GM18508 (cell line): ENCODE data around the gene TMEM45B.

Experiments
- ATAC-seq: cut with Tn5 transposase; IDR thresholded peaks from one replicate; pipeline ENCODE4 v1.9.1; 2021; ENCODE audit warnings: moderate number of reproducible peaks; ENCODE audit not compliant: insufficient read depth, unreplicated experiment

Gene TMEM45B

GRCh38 chr11:129895126-129896041, 79.7 kb downstream of the TMEM45B start, which contains the start of gene NFRKB:
Gene NFRKB (minus strand): TSS chr11:129895578. CDS start chr11:129892849, 2,729 bp downstream.
- peak; percentile 54 for ATAC-seq

- ATAC-seq = no peak
These were observed 80.4 kb downstream of the TMEM45B start for GRCh38 chr11:129896062-129896461.

- ATAC-seq = no peak
These were observed 89.8 kb downstream of the TMEM45B start for GRCh38 chr11:129905402-129905801.
